Esophagus muscularis mucosa (tissue), 3 donors: ENCODE measurements around the gene NUDT17.
"Not testable (repeated sequence)": the region's sequence is repeated elsewhere in the genome, so short reads cannot be mapped to it uniquely, and the experiment has no call there.

Experiments used
- POLR2A ChIP-seq: fragments of 450-650 bp; IDR thresholded peaks from one replicate; pipeline ENCODE4 v1.6.1; 2017; ENCODE audit warnings: antibody characterized with exemption, moderate library complexity, mild to moderate bottlenecking, low read depth
- POLR2AphosphoS5 ChIP-seq, 2 donors: sonication (generic); formaldehyde crosslinking; IDR thresholded peaks; one replicate each; pipeline ENCODE4 v1.6.1; 2017; ENCODE audit warnings: antibody characterized with exemption in 2 of 2
- TF ChIP-seq, protein P1 (sequence below), 3 experiments: fragments of 200-600 bp in 2 of 3; fragments of 450-650 bp in 1 of 3; sonication (generic) in 2 of 3; IDR thresholded peaks; one replicate each; pipeline ENCODE4 v1.5.1; 2017 to 2019; ENCODE audit warnings: antibody characterized with exemption in 3 of 3, mild to moderate bottlenecking in 2 of 3, moderate library complexity in 1 of 3

DNA sequence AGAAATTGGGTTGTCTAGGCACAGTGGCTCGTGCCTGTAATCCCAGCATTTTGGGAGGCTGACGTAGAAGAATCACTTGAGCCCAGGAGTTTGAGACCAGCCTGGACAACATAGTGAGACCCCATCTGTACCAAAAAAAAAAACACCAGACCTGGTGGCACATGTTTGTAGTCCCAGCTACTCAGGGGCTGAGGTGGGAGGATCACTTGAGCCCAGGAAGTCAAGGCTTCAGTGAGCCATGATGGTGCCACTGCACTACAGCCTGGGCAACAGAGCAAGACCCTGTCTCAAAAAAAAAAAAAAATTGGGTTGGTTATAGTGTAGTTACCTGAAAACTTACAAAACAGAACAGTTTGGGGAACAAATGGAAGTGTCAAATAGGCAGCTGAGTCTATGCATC is 14.6 kb upstream of the NUDT17 start:
- TF ChIP-seq, protein P1, sequence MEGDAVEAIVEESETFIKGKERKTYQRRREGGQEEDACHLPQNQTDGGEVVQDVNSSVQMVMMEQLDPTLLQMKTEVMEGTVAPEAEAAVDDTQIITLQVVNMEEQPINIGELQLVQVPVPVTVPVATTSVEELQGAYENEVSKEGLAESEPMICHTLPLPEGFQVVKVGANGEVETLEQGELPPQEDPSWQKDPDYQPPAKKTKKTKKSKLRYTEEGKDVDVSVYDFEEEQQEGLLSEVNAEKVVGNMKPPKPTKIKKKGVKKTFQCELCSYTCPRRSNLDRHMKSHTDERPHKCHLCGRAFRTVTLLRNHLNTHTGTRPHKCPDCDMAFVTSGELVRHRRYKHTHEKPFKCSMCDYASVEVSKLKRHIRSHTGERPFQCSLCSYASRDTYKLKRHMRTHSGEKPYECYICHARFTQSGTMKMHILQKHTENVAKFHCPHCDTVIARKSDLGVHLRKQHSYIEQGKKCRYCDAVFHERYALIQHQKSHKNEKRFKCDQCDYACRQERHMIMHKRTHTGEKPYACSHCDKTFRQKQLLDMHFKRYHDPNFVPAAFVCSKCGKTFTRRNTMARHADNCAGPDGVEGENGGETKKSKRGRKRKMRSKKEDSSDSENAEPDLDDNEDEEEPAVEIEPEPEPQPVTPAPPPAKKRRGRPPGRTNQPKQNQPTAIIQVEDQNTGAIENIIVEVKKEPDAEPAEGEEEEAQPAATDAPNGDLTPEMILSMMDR (IDR thresholded peaks at IDR 0.05), result not testable (repeated sequence)
- TF ChIP-seq POLR2AphosphoS5 (IDR thresholded peaks at IDR 0.05); POLR2A: not testable (repeated sequence)
